ENCODE results near the gene CD164L2. TPM values are rescaled to one million over a fixed set of nuclear protein-coding genes. Genes with fewer than 3 reads are reported as not detected.

CD164L2 gene
- total and polyA plus RNA-seq, 8 donors = 0.19 to 0.76 (median 0.57) TPM; not detected in 2

DNA sequence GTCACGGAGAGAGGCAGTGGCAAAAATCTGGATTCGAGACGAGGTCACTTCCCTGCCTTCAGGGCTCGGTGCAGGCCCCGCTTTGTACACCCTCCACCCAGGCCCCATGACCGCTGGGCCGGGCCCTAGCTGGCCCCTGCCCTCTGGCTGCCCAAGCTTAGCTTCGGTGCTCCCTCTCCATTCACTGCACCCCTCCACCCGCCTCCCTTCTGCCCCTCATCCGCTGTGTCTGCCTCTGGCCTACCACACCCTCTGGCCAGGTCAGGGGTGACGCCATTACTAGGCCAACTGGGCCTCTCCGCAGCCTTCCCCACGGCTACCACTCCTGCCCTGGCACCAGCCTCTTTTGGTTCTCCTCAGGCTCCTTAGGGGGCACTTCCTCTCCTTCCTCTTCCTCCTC, 528 bp upstream of the CD164L2 start:
- 89 to 92% methylated on average over 13 of the region's 13 CpGs for WGBS, 2 donors
- ATAC-seq (no peak), DNase-seq (peak in 1 of 6 donors; percentile 33), FAIRE-seq (no peak)
- intact Hi-C loops (cut with DNase I) = loop anchor here in 1 of 3 donors (10.0 kb wide), 1 partner anchor 49 kb away; no protein-coding TSS in a partner anchor
- no peaks in the 10 kb centered on the region for H3K27me3 ChIP-seq
- H3K4me3 ChIP-seq = peak overlapping the region in 1 of 4 donors; percentile 50
- H3K9me3 ChIP-seq = no peaks in the 10 kb centered on the region
- H3K4me1 ChIP-seq = no peaks in the 10 kb centered on the region
- no peaks in the 10 kb centered on the region for H3K36me3 ChIP-seq
- H3K27ac ChIP-seq = no peak overlapping the region
- TF ChIP-seq, protein P1, sequence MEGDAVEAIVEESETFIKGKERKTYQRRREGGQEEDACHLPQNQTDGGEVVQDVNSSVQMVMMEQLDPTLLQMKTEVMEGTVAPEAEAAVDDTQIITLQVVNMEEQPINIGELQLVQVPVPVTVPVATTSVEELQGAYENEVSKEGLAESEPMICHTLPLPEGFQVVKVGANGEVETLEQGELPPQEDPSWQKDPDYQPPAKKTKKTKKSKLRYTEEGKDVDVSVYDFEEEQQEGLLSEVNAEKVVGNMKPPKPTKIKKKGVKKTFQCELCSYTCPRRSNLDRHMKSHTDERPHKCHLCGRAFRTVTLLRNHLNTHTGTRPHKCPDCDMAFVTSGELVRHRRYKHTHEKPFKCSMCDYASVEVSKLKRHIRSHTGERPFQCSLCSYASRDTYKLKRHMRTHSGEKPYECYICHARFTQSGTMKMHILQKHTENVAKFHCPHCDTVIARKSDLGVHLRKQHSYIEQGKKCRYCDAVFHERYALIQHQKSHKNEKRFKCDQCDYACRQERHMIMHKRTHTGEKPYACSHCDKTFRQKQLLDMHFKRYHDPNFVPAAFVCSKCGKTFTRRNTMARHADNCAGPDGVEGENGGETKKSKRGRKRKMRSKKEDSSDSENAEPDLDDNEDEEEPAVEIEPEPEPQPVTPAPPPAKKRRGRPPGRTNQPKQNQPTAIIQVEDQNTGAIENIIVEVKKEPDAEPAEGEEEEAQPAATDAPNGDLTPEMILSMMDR (IDR thresholded peaks at IDR 0.05) = no peak

DNA sequence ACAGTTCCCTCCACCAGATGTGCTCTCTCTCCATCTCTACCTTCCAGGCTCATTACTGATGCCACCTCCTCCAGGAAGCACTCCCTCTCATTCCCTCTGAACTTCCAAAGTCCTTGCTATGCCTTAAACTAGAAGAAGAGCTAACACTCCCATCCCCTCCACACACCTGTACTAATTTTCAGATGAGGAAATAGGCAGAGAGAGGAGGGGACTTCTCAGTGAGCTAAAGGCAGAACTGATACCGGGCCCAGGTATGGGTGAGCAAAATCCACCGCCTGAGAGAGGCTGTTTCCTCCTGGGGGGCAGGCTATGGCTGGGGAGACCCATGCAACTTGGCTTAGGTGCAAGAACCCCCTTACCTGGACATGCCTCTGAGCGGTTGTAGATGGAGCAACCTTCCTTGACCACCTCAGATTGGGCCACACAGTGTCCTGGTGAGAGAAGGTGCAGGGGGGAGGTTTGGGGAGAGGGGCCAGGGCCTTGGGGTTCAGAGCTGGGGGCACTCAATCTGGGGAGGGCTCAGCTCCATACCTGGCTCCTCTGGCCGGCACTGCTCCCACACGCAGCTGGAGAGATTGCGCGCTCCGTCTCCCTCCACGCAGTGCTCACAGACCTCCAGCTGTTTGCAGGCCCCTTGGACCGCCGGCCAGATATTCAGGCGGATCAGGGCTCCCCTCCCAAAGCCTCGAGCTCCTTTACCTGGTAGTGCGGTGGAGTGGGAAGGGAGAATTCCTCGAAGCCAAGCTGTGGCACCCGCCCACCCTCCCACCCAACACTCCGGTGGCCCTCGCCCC, 967 bp downstream of the CD164L2 start:
- DNase-seq (peak in 2 of 6 donors; percentile 28 to 64), ATAC-seq (no peak), FAIRE-seq (no peak)
- TF ChIP-seq, protein P1 (IDR thresholded peaks at IDR 0.05) = no peak
- Histone ChIP-seq H3K27me3 (no peaks in the 10 kb centered on the region), H3K27ac (no peak overlapping the region), H3K4me3 (no peak overlapping the region), H3K36me3 (no peaks in the 10 kb centered on the region), H3K9me3 (no peaks in the 10 kb centered on the region), H3K4me1 (no peaks in the 10 kb centered on the region)
- intact Hi-C loops (cut with DNase I) = loop anchor here in 1 of 3 donors (10.0 kb wide), 1 partner anchor 47 kb away; no protein-coding TSS in a partner anchor
- 80% methylated on average over 17 to 18 of the region's 18 CpGs for WGBS, 2 donors

DNA sequence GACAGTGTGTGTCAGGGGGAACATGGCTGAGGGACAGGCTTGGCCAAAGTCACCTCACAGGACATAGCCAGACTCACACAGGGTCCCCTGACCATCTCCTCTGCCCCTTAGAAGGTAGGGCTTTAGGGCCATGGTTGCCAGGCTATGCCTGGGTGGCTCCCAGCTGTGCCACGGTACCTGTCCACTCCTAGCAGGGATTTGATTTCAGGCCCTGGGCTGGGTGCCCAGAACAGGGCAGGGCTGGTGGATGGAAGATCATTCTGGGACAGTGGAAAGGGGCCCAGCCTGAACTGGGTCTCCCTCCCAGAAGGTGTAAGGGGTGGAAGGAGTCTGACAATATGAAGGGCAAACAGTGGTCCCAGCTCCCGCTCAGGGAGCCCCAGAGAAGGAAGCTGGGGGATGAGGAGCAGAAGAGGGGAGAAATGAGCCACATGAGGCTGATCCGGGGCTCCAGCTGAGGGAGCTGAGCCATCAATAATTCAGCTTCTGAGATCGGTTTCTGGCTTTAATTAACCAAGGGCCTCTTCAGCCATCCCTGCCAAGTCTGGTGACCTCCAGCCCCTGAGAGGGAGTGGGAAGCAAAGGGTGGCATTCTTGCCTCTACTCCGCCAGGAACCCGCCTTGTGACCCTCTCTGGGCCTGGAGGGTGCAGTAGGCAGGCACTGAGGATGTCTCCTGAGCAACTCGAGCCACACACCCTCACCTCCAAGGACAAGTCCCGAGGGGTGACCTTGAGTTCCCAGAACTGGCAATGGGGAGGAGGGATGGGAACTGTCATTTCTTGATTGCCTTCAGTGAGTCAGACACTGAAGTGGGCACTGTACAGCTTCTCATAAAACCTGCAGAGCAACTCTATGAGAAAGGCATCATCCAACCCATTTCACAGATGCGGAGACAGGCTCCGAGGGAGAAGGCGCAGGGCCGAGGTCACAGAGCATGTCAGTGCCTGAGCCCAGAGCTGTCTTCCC, 2.1 kb downstream of the CD164L2 start:
- no peaks in the 10 kb centered on the region for H3K27me3 ChIP-seq
- peak in 1 of 6 donors; percentile 29 for DNase-seq
- no peaks in the 10 kb centered on the region for H3K9me3 ChIP-seq
- 67 to 70% methylated on average over 12 of the region's 12 CpGs for WGBS, 2 donors
- no peak overlapping the region for H3K4me3 ChIP-seq
- no peaks in the 10 kb centered on the region for H3K36me3 ChIP-seq
- TF ChIP-seq, protein P1 (IDR thresholded peaks at IDR 0.05) = no peak
- no peaks in the 10 kb centered on the region for H3K4me1 ChIP-seq
- H3K27ac ChIP-seq = no peak overlapping the region
- no peak for FAIRE-seq
- intact Hi-C loops (cut with DNase I) = loop anchor here in 1 of 3 donors (10.0 kb wide), 1 partner anchor 46 kb away; no protein-coding TSS in a partner anchor
- ATAC-seq = no peak

DNA sequence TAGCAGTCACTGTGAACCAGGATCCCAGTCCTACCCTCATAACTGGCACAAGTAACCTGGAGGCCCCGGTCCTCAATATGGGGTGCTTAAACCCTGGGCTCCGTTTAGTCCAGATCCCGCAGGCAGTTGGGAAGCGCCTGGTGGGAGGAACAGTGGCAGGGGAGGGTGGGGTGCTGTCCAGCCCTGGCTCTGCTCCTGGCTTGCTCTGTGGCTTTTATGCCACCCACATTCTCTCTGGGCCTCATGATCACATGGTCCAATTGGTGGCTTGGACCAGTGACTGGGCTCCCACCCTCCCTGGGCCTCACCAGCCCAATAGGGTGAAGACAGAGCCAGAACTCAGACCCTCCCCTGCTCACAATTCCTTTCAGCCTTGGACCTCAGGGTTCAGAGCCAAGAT, 2.9 kb downstream of the CD164L2 start:
- FAIRE-seq (no peak), DNase-seq (peak in 1 of 6 donors; percentile 13), ATAC-seq (no peak)
- H3K27ac ChIP-seq = no peak overlapping the region
- H3K27me3 ChIP-seq = no peaks in the 10 kb centered on the region
- TF ChIP-seq, protein P1 (IDR thresholded peaks at IDR 0.05) = no peak
- H3K9me3 ChIP-seq = no peaks in the 10 kb centered on the region
- no peak overlapping the region for H3K4me3 ChIP-seq
- intact Hi-C loops (cut with DNase I) = loop anchor here in 1 of 3 donors (10.0 kb wide), 1 partner anchor 45 kb away; no protein-coding TSS in a partner anchor
- H3K4me1 ChIP-seq = no peaks in the 10 kb centered on the region
- 90 to 94% methylated on average over 4 of the region's 4 CpGs for WGBS, 2 donors
- H3K36me3 ChIP-seq = no peaks in the 10 kb centered on the region
